GM21825 (cell line): ENCODE results near the gene NDN.

Source experiments
- ATAC-seq: cut with Tn5 transposase; IDR thresholded peaks from one replicate; pipeline ENCODE4 v1.9.1; 2021; ENCODE audit warnings: mild to moderate bottlenecking, moderate library complexity; ENCODE audit not compliant: unreplicated experiment

Gene NDN

GRCh38 chr15:23644829-23645228 lies 42.3 kb downstream of the NDN start:
- ATAC-seq = no peak

- peak; percentile 49 for ATAC-seq
These were observed 44.6 kb downstream of the NDN start for GRCh38 chr15:23642413-23643044.
